GM12874 (cell line): ENCODE data around the gene ZNF892.

ENCODE experiments used
- TF ChIP-seq, protein P1 (sequence below): IDR thresholded peaks from 2 replicates; pipeline ENCODE4 v1.5.1; 2011; ENCODE audit warnings: low read depth, mild to moderate bottlenecking, control low read depth, low read length, moderate library complexity; ENCODE audit not compliant: insufficient read depth

The ZNF892 gene

DNA sequence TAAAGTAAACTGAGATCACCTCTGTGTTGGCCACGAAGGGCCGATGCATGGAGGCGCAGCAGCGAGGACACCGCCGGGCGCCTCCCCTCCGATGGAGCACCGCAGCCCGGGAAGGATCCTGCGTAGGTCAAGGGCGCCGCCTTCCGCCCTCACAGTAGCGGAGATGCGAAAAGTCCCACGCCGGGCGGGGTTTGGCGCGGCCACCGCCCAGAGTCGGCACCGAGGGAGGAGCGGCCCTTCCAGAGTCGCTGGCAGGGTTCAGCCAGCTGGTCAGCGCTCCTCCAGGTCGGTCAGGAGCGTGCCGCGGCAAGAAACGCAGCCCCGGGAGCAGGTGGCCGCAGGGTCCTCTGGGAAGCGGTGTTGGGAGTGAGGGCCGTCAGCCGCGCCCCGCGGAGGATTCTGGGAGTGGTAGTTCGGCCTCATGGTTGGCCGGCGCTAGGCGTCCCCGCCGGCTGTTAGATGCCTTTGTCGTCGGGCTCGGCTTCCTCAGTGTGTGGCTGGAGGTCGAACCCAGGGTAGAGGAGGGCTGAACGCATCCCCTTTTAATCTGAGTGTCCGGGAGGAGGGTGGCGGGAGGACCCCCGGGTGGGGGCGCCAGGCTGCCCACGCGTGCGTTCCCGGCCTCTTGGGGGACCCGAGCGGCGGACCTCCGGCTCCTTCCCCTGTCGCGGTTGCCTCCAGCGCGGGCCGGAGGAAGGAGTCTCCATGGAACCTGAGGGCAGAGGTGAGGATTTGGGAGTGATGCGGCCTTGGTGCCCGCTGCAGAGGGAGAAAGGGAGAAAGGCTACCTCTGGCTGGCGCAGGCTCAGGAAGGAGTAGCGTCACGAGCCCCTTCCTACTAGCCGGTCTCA is at the start of gene ZNF892:
Gene ZNF892 (plus strand): TSS at position 411 of the 851 bp plus-strand sequence. CDS start 295 bp downstream, at position 706.
- TF ChIP-seq, protein P1, sequence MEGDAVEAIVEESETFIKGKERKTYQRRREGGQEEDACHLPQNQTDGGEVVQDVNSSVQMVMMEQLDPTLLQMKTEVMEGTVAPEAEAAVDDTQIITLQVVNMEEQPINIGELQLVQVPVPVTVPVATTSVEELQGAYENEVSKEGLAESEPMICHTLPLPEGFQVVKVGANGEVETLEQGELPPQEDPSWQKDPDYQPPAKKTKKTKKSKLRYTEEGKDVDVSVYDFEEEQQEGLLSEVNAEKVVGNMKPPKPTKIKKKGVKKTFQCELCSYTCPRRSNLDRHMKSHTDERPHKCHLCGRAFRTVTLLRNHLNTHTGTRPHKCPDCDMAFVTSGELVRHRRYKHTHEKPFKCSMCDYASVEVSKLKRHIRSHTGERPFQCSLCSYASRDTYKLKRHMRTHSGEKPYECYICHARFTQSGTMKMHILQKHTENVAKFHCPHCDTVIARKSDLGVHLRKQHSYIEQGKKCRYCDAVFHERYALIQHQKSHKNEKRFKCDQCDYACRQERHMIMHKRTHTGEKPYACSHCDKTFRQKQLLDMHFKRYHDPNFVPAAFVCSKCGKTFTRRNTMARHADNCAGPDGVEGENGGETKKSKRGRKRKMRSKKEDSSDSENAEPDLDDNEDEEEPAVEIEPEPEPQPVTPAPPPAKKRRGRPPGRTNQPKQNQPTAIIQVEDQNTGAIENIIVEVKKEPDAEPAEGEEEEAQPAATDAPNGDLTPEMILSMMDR: peak; percentile 69

- TF ChIP-seq, protein P1: no peak
Measured at GRCh38 chr2:95158441-95158840, 48.9 kb upstream of the ZNF892 start.

DNA sequence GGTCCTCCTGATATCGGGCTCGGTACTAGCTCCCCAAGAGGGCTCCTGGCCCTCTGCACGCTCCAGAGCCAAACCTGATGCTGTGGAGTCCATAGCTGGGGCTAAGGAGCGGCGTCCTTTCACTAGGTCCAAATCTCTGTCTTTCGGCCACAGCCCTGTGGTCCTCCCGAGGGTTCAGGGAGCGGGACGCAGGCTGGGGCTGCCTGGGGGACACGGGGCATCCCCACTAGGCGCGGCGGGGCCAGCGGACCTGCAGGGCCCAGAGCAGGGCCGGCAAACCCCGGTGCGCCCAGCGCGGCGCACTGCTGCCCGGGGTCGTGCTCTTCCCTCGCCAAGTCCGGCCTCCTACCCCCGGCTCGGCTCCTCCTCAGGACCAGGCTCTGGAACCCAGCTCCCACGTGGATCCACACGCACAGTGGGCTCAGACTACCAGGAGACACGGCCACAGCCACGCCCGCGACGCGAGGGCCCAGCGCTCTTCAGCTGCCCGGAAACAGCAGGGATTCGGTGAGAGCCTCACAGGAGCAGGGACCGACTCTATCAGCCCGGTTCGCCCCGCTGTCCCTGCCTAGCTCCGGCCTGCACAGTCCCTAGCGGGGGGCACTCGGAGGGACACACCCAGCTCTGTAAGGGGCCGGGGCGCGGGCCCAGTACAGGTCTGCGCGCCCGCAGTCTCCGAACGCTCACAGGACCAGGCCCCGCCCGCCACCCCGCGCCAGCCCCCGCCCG is 48.3 kb upstream of the ZNF892 start:
- TF ChIP-seq, protein P1: no peak

- TF ChIP-seq, protein P1: no peak
Measured at GRCh38 chr2:95159690-95160449, 47.5 kb upstream of the ZNF892 start, which contains the start of gene ZNF514. Gene ZNF514 (minus strand): TSS chr2:95159848. CDS start chr2:95153253, 6,595 bp downstream.

DNA sequence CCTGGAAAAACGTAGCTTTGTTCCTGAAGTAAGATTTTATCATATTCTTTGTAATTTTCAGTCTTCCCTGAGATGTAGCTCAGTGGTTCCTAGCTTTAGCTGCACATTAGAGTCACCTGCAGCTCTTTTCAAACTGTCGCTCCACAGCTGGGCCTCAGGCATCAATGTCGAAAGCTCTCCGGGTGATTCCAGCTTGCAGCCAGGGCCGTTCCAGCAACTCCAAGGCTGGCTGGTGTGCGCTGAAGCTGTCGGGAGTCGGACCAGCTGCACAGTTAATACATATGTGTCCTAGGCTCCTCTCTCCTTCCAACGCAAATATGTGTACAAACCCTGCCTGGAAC is 42.3 kb upstream of the ZNF892 start:
- TF ChIP-seq, protein P1: no peak

DNA sequence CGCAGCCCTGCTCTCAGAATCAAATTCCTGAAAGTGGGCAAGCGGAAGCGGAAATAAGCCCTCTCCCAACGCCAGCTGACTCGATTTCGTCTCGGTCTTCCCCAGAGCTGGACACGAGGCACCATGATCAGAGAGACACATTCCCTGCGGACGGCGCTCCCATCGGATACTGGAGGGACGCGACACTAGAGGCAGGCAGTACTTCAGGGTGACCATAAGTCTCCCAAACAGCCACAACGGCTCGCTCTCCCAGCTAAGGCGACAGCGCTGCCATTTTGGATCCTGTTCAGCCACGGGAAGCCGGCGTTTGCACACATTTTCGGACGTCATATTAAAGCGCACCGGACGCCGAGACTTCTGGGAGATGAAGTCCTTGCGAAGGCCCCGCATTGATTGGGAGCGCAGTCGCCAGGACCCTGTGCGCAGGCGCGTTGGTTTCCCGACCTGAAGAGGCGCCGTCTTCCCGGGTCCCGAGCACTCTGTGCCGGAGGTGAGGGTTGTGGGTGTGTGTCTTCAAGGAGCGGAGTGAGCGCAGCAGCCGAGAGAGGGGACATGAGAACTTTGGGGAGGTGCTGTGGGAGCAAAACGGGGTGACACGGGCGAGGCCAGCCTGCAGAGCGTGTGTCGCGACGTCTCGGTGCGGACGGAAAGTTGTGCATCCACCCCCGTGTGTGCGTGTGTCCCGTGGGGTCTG is 41.8 kb upstream of the ZNF892 start, which contains the start of gene ZNF2:
Gene ZNF2 (plus strand): TSS at position 439 of the 694 bp plus-strand sequence. CDS start 10,418 bp downstream, outside the sequence.
- TF ChIP-seq, protein P1: no peak
